Osteocyte (in vitro differentiated cells): ENCODE measurements around the gene IFNB1. TPM values are rescaled to one million over a fixed set of nuclear protein-coding genes. Genes with fewer than 3 reads are reported as not detected.

Experiments
- DNase-seq: peaks from one replicate; pipeline ENCODE4 v3.0.0; 2021; ENCODE audit warnings: mixed read lengths; ENCODE audit not compliant: unreplicated experiment; ENCODE audit errors: extremely low spot score
- H3K27ac Mint-ChIP-seq: one replicate; pipeline ENCODE4 v1.8.0; 2021; ENCODE audit warnings: mild to moderate bottlenecking, mixed read lengths; ENCODE audit not compliant: unreplicated experiment
- H3K27me3 Mint-ChIP-seq: one replicate; pipeline ENCODE4 v1.8.0; 2021; ENCODE audit warnings: mixed read lengths; ENCODE audit not compliant: unreplicated experiment
- H3K36me3 Mint-ChIP-seq: one replicate; pipeline ENCODE4 v1.8.0; 2021; ENCODE audit warnings: mixed read lengths; ENCODE audit not compliant: unreplicated experiment
- H3K4me1 Mint-ChIP-seq: one replicate; pipeline ENCODE4 v1.8.0; 2021; ENCODE audit warnings: mixed read lengths; ENCODE audit not compliant: unreplicated experiment
- H3K4me3 Mint-ChIP-seq: one replicate; pipeline ENCODE4 v1.8.0; 2021; ENCODE audit warnings: mild to moderate bottlenecking, moderate library complexity, mixed read lengths; ENCODE audit not compliant: unreplicated experiment
- H3K9me3 Mint-ChIP-seq: one replicate; pipeline ENCODE4 v1.8.0; 2021; ENCODE audit warnings: mixed read lengths; ENCODE audit not compliant: unreplicated experiment
- CTCF ChIP-seq: fragments of 200-600 bp; sonication (generic); IDR thresholded peaks from 2 replicates; pipeline ENCODE4 v1.5.0; 2021; ENCODE audit warnings: antibody characterized with exemption, mild to moderate bottlenecking, moderate library complexity
- total RNA-seq: library from RNA; stranded (reverse); gene quantifications from 2 replicates; pipeline ENCODE4 v1.2.1, GENCODE V29; 2021

Gene IFNB1
- total RNA-seq, 1 donor from 2014 or later: not detected

- peaks cover 16% of the 10 kb centered on the region for H3K4me1 Mint-ChIP-seq
- no peaks in the 10 kb centered on the region for H3K9me3 Mint-ChIP-seq
- H3K27me3 Mint-ChIP-seq: no peaks in the 10 kb centered on the region
- DNase-seq: no peak
- H3K27ac Mint-ChIP-seq: no peak overlapping the region
- no peak for TF ChIP-seq CTCF
- H3K4me3 Mint-ChIP-seq: no peak overlapping the region
- no peaks in the 10 kb centered on the region for H3K36me3 Mint-ChIP-seq
Observed at GRCh38 chr9:21056931-21057330, 20.8 kb downstream of the IFNB1 start.

GRCh38 chr9:21053851-21054250, 23.9 kb downstream of the IFNB1 start:
- Mint-ChIP-seq H3K36me3 (no peaks in the 10 kb centered on the region), H3K4me3 (no peak overlapping the region), H3K27me3 (no peaks in the 10 kb centered on the region), H3K27ac (no peak overlapping the region), H3K4me1 (peaks cover 2% of the 10 kb centered on the region), H3K9me3 (no peaks in the 10 kb centered on the region)
- no peak for DNase-seq
- no peak for TF ChIP-seq CTCF

GRCh38 chr9:21047281-21047691, 30.5 kb downstream of the IFNB1 start:
- Mint-ChIP-seq H3K27ac (no peak overlapping the region), H3K4me1 (peaks cover 2% of the 10 kb centered on the region), H3K4me3 (no peak overlapping the region), H3K27me3 (peaks cover 1% of the 10 kb centered on the region), H3K9me3 (no peaks in the 10 kb centered on the region), H3K36me3 (no peaks in the 10 kb centered on the region)
- no peak for TF ChIP-seq CTCF
- DNase-seq: no peak

GRCh38 chr9:21043841-21044240, 33.9 kb downstream of the IFNB1 start:
- no peak for DNase-seq
- Mint-ChIP-seq H3K4me1 (no peaks in the 10 kb centered on the region), H3K36me3 (no peaks in the 10 kb centered on the region), H3K4me3 (no peak overlapping the region), H3K27me3 (peaks cover 1% of the 10 kb centered on the region), H3K9me3 (no peaks in the 10 kb centered on the region), H3K27ac (no peak overlapping the region)
- TF ChIP-seq CTCF: no peak

GRCh38 chr9:21042466-21042865, 35.3 kb downstream of the IFNB1 start:
- TF ChIP-seq CTCF: no peak
- Mint-ChIP-seq H3K36me3 (no peaks in the 10 kb centered on the region), H3K27me3 (peaks cover 1% of the 10 kb centered on the region), H3K9me3 (no peaks in the 10 kb centered on the region), H3K4me3 (no peak overlapping the region), H3K4me1 (no peaks in the 10 kb centered on the region), H3K27ac (no peak overlapping the region)
- DNase-seq: no peak
